Esophagus muscularis mucosa (tissue), 4 donors: ENCODE data around the gene SIGLEC1. TPM values are rescaled to one million over a fixed set of nuclear protein-coding genes. Genes with fewer than 3 reads are reported as not detected.

Experiments used
- DNase-seq: peaks from one replicate; pipeline ENCODE4 v3.0.0-alpha.2; 2017; ENCODE audit errors: extremely low spot score
- H3K27ac ChIP-seq, 4 donors: fragments of 200-600 bp; sonication (generic); replicated peaks in 1 of 4; 1 replicate in 3 of 4; 2 replicates in 1 of 4; pipeline ENCODE4 v1.5.1; 2016 to 2019; ENCODE audit warnings: mild to moderate bottlenecking in 1 of 4
- H3K27me3 ChIP-seq, 4 donors: fragments of 200-600 bp; sonication (generic); one replicate each; pipeline versions ENCODE4 v1.5.1 to v1.6.0; 2016 to 2019
- H3K36me3 ChIP-seq, 4 donors: fragments of 200-600 bp; sonication (generic); one replicate each; pipeline ENCODE4 v1.5.1; 2016 to 2019
- H3K4me1 ChIP-seq, 4 donors: fragments of 200-600 bp; sonication (generic); one replicate each; pipeline ENCODE4 v1.5.1; 2016 to 2019
- H3K4me3 ChIP-seq, 4 donors: fragments of 200-600 bp; sonication (generic); 1 replicate in 2 of 4; 2 replicates in 2 of 4; pipeline ENCODE4 v1.5.1; 2016 to 2019; ENCODE audit warnings: mild to moderate bottlenecking in 4 of 4, moderate library complexity in 1 of 4
- H3K9me3 ChIP-seq, 4 donors: fragments of 200-600 bp; sonication (generic); 1 replicate in 3 of 4; 2 replicates in 1 of 4; pipeline ENCODE4 v1.5.1; 2016 to 2019
- CTCF ChIP-seq, 3 experiments: fragments of 200-600 bp in 2 of 3; fragments of 450-650 bp in 1 of 3; sonication (generic) in 2 of 3; IDR thresholded peaks; one replicate each; pipeline ENCODE4 v1.5.1; 2017 to 2019; ENCODE audit warnings: antibody characterized with exemption in 3 of 3, mild to moderate bottlenecking in 2 of 3, moderate library complexity in 1 of 3
- EP300 ChIP-seq: sonication (generic); formaldehyde crosslinking; IDR thresholded peaks from one replicate; pipeline ENCODE4 v1.6.1; 2017; ENCODE audit warnings: antibody characterized with exemption
- POLR2A ChIP-seq: fragments of 450-650 bp; IDR thresholded peaks from one replicate; pipeline ENCODE4 v1.6.1; 2017; ENCODE audit warnings: antibody characterized with exemption, moderate library complexity, mild to moderate bottlenecking, low read depth
- POLR2AphosphoS5 ChIP-seq, 2 donors: sonication (generic); formaldehyde crosslinking; IDR thresholded peaks; one replicate each; pipeline ENCODE4 v1.6.1; 2017; ENCODE audit warnings: antibody characterized with exemption in 2 of 2
- WGBS: methylation state at CpG from one replicate; pipeline ENCODE4 v1.1.5; 2018; 5-methylcytosine and 5-hydroxymethylcytosine counted together
- intact Hi-C: fragments of 100-400 bp; cut with DNase I; formaldehyde crosslinking; loops from one replicate; pipeline ENCODE4 v1.15.1; 2023
- total RNA-seq, 4 donors: library from RNA; depleted of rRNA; stranded (reverse); fragments of >200 nt; gene quantifications; one replicate each; pipeline versions ENCODE4 v1.1.0 to v1.2.1, GENCODE V29; 2016

SIGLEC1 gene
- total RNA-seq, 4 donors from 2014 or later = 13.1 to 18.7 (median 13.8) TPM

GRCh38 chr20:3674447-3674846, 38.0 kb downstream of the SIGLEC1 start:
- H3K36me3 ChIP-seq = peaks cover 0 to 63% (median 33%) of the 10 kb centered on the region in 4 donors
- WGBS = 86% methylated on average over 10 of the region's 10 CpGs
- intact Hi-C loops = no loop called here

GRCh38 chr20:3673221-3674070, 39.0 kb downstream of the SIGLEC1 start:
- intact Hi-C loops = no loop called here
- Histone ChIP-seq H3K27ac (no peak overlapping the region), H3K4me3 (no peak overlapping the region), H3K4me1 (peaks cover 21 to 43% (median 28%) of the 10 kb centered on the region in 4 donors), H3K9me3 (no peaks in the 10 kb centered on the region), H3K27me3 (peaks cover 0 to 25% (median 0%) of the 10 kb centered on the region in 4 donors), H3K36me3 (peaks cover 0 to 73% (median 37%) of the 10 kb centered on the region in 4 donors)
- TF ChIP-seq POLR2AphosphoS5 (IDR thresholded peaks at IDR 0.05) = no peak
- TF ChIP-seq CTCF (IDR thresholded peaks at IDR 0.05) = no peak
- WGBS = 81% methylated on average over 18 of the region's 90 CpGs
- DNase-seq = no peak

More at GRCh38 chr20:3674447-3674846, 38.0 kb downstream of the SIGLEC1 start:
- Histone ChIP-seq H3K4me3 (no peak overlapping the region), H3K9me3 (no peaks in the 10 kb centered on the region), H3K4me1 (peaks cover 23 to 53% (median 38%) of the 10 kb centered on the region in 4 donors), H3K27ac (no peak overlapping the region), H3K27me3 (peaks cover 0 to 25% (median 0%) of the 10 kb centered on the region in 4 donors)
- no peak for DNase-seq
- TF ChIP-seq POLR2AphosphoS5 (IDR thresholded peaks at IDR 0.05) (no peak), POLR2A (no peak), CTCF (IDR thresholded peaks at IDR 0.05) (no peak), EP300 (no peak)

- H3K4me1 ChIP-seq = peaks cover 13 to 36% (median 20%) of the 10 kb centered on the region in 4 donors
- 56% methylated on average over 21 of the region's 58 CpGs for WGBS
- H3K36me3 ChIP-seq = peaks cover 0 to 80% (median 40%) of the 10 kb centered on the region in 4 donors
- intact Hi-C loops = no loop called here
- H3K4me3 ChIP-seq = no peak overlapping the region
- no peak for TF ChIP-seq CTCF (IDR thresholded peaks at IDR 0.05)
- no peak for TF ChIP-seq POLR2AphosphoS5 (IDR thresholded peaks at IDR 0.05)
- no peak for TF ChIP-seq POLR2A
- TF ChIP-seq EP300 = no peak
- peaks cover 0 to 25% (median 0%) of the 10 kb centered on the region in 4 donors for H3K27me3 ChIP-seq
- H3K27ac ChIP-seq = no peak overlapping the region
- no peaks in the 10 kb centered on the region for H3K9me3 ChIP-seq
- no peak for DNase-seq
These were observed 39.7 kb downstream of the SIGLEC1 start for GRCh38 chr20:3672547-3673171.

- Histone ChIP-seq H3K4me1 (peaks cover 7 to 30% (median 14%) of the 10 kb centered on the region in 4 donors), H3K9me3 (no peaks in the 10 kb centered on the region), H3K36me3 (peaks cover 0 to 80% (median 40%) of the 10 kb centered on the region in 4 donors), H3K27me3 (peaks cover 0 to 25% (median 0%) of the 10 kb centered on the region in 4 donors), H3K27ac (no peak overlapping the region), H3K4me3 (no peak overlapping the region)
- WGBS = 62% methylated on average over 9 of the region's 23 CpGs
- intact Hi-C loops = no loop called here
- no peak for DNase-seq
- TF ChIP-seq POLR2AphosphoS5 (IDR thresholded peaks at IDR 0.05) (no peak), POLR2A (no peak), EP300 (no peak), CTCF (IDR thresholded peaks at IDR 0.05) (no peak)
These were observed 40.3 kb downstream of the SIGLEC1 start for GRCh38 chr20:3671986-3672546.
